ENCODE measurements around the gene TARS2. TPM values are rescaled to one million over a fixed set of nuclear protein-coding genes. Genes with fewer than 3 reads are reported as not detected.

Gene TARS2
- total and polyA plus RNA-seq, 2 of the 13 experiments (the other 11 are each of a cell fraction or from before 2014, with no cell fraction given) = 21.3 to 22.8 TPM

- peak; percentile 50; the same call in 1 of the 2 replicates for TF ChIP-seq TBX2 (CRISPR knock-in tag; IDR thresholded peaks at IDR 0.05; ENCODE audit: borderline replicate concordance)
- 0 out of 2 replicates have a peak, but pooled peaks have one; percentile 38 for TF ChIP-seq MTF1 (CRISPR knock-in tag; IDR thresholded peaks at IDR 0.05)
- TF ChIP-seq HDAC1 (CRISPR knock-in tag; IDR thresholded peaks at IDR 0.05) = 0 out of 2 replicates have a peak, but pooled peaks have one; percentile 14
- TF ChIP-seq ZNF558 (CRISPR knock-in tag; IDR thresholded peaks at IDR 0.05; ENCODE audit: borderline replicate concordance) = no peak; the same call in 1 of the 2 replicates
- TF ChIP-seq DMAP1 (CRISPR knock-in tag; IDR thresholded peaks at IDR 0.05) = peak; percentile 55
- no peak for TF ChIP-seq THRA (CRISPR knock-in tag; IDR thresholded peaks at IDR 0.05; ENCODE audit: borderline replicate concordance)
- TF ChIP-seq ZSCAN30 (CRISPR knock-in tag; IDR thresholded peaks at IDR 0.05) = no peak; the same call in 1 of the 2 replicates
- TF ChIP-seq ZBTB42 (CRISPR knock-in tag; IDR thresholded peaks at IDR 0.05) = 0 out of 2 replicates have a peak, but pooled peaks have one; percentile 46
- TF ChIP-seq ZNF333 (CRISPR knock-in tag; IDR thresholded peaks at IDR 0.05; ENCODE audit: borderline replicate concordance) = no peak; the same call in 1 of the 2 replicates
- TF ChIP-seq ELF3 (CRISPR knock-in tag; IDR thresholded peaks at IDR 0.05) = 0 out of 2 replicates have a peak, but pooled peaks have one; percentile 36
- no peak for TF ChIP-seq ZNF431 (CRISPR knock-in tag; IDR thresholded peaks at IDR 0.05; ENCODE audit: borderline replicate concordance, low read depth)
- TF ChIP-seq ISL2 (CRISPR knock-in tag; IDR thresholded peaks at IDR 0.05) = no peak; the same call in 1 of the 2 replicates
- no peak for TF ChIP-seq HOXA5 (CRISPR knock-in tag; IDR thresholded peaks at IDR 0.05)
- no peak for TF ChIP-seq GMEB1 (CRISPR knock-in tag; IDR thresholded peaks at IDR 0.05; ENCODE audit: borderline replicate concordance)
- TF ChIP-seq ZNF577 (CRISPR knock-in tag; IDR thresholded peaks at IDR 0.05; ENCODE audit: borderline replicate concordance, low read depth) = no peak
- no peak for TF ChIP-seq SIN3B (IDR thresholded peaks at IDR 0.05; ENCODE audit: low read length)
- peak; percentile 74 for TF ChIP-seq ZNF652 (CRISPR knock-in tag; IDR thresholded peaks at IDR 0.05; ENCODE audit: borderline replicate concordance, low read depth)
- TF ChIP-seq ZNF678 (CRISPR knock-in tag; IDR thresholded peaks at IDR 0.05) = no peak; the same call in 1 of the 2 replicates
- peak; percentile 49; the same call in 1 of the 2 replicates for TF ChIP-seq ZNF547 (CRISPR knock-in tag; IDR thresholded peaks at IDR 0.05)
- TF ChIP-seq SNRNP70 (IDR thresholded peaks at IDR 0.05; ENCODE audit: low read depth, low read length) = no peak
- TF ChIP-seq ARNT2 (CRISPR knock-in tag; IDR thresholded peaks at IDR 0.05; ENCODE audit: low read depth) = peak; percentile 43; the same call in 1 of the 2 replicates
- TF ChIP-seq TFDP1 (CRISPR knock-in tag; IDR thresholded peaks at IDR 0.05; ENCODE audit: borderline replicate concordance) = peak; percentile 43; the same call in 1 of the 2 replicates
- no peak for TF ChIP-seq TBX3 (IDR thresholded peaks at IDR 0.05; ENCODE audit: borderline replicate concordance)
Observed at GRCh38 chr1:150548632-150549495, 61.6 kb downstream of the TARS2 start, which contains the start of gene ADAMTSL4 (continued).
